SU-DHL-6 (cell line): ENCODE results near the gene MLYCD.

ENCODE experiments used
- H2AFZ ChIP-seq: fragments of 200-600 bp; sonication (generic); 2 replicates; pipeline ENCODE4 v1.6.1; 2014; ENCODE audit warnings: low read depth, mild to moderate bottlenecking, moderate library complexity, mixed read lengths, antibody characterized with exemption, low read length; ENCODE audit not compliant: severe bottlenecking
- H3F3A ChIP-seq: fragments of 200-600 bp; shearing (Covaris generic); 2 replicates; pipeline ENCODE4 v1.6.0; 2016; ENCODE audit warnings: antibody characterized with exemption, mild to moderate bottlenecking; ENCODE audit not compliant: insufficient read depth
- H3K27ac ChIP-seq: fragments of 200-600 bp; sonication (generic); 2 replicates; pipeline ENCODE4 v1.5.1; 2016; ENCODE audit warnings: low read depth, mild to moderate bottlenecking, low read length, moderate library complexity, mixed read lengths
- H3K27me3 ChIP-seq: fragments of 200-600 bp; sonication (generic), shearing (Covaris generic); 2 replicates; pipeline ENCODE4 v1.6.0; 2014; ENCODE audit warnings: mild to moderate bottlenecking, low read length
- H3K36me3 ChIP-seq: fragments of 200-600 bp; sonication (generic); 2 replicates; pipeline ENCODE4 v1.6.1; 2014; ENCODE audit warnings: mild to moderate bottlenecking, low read length, mixed read lengths
- H3K4me2 ChIP-seq: fragments of 300-600, 200-600 bp; shearing (Covaris generic), sonication (generic); 2 replicates; pipeline ENCODE4 v1.6.0; 2014; ENCODE audit warnings: low read length, low read depth, mild to moderate bottlenecking; ENCODE audit not compliant: poor library complexity, severe bottlenecking
- H3K4me3 ChIP-seq: fragments of 200-600 bp; sonication (generic); 2 replicates; pipeline ENCODE4 v1.5.1; 2014; ENCODE audit warnings: antibody characterized with exemption, low read length, mild to moderate bottlenecking, mixed read lengths; ENCODE audit not compliant: insufficient read depth, poor library complexity, severe bottlenecking
- H3K79me2 ChIP-seq: fragments of 200-600 bp; sonication (generic); 2 replicates; pipeline ENCODE4 v1.6.1; 2014; ENCODE audit warnings: mild to moderate bottlenecking, low read length, moderate library complexity; ENCODE audit not compliant: insufficient read depth
- H3K9ac ChIP-seq: fragments of 200-600 bp; sonication (generic); 2 replicates; pipeline ENCODE4 v1.7.0; 2014; ENCODE audit warnings: mild to moderate bottlenecking, low read length
- H3K9me2 ChIP-seq: fragments of 200-600 bp; sonication (generic); replicated peaks from 2 replicates; pipeline ENCODE4 v1.6.1; 2014; ENCODE audit warnings: low read length; ENCODE audit not compliant: insufficient read depth
- H3K9me3 ChIP-seq: fragments of 200-600 bp; sonication (generic); 2 replicates; pipeline ENCODE4 v1.6.1; 2014; ENCODE audit warnings: low read length, mixed read lengths; ENCODE audit not compliant: insufficient read depth
- H4K20me1 ChIP-seq: fragments of 200-600 bp; sonication (generic); 2 replicates; pipeline ENCODE4 v1.6.1; 2014; ENCODE audit warnings: low read depth, mild to moderate bottlenecking, antibody characterized with exemption, low read length, moderate library complexity, mixed read lengths
- CTCF ChIP-seq: fragments of 200-600 bp; sonication (generic); IDR thresholded peaks from one replicate; pipeline ENCODE4 v1.5.1; 2017; ENCODE audit warnings: antibody characterized with exemption, mild to moderate bottlenecking, low read length, moderate library complexity; ENCODE audit not compliant: insufficient read depth, poor library complexity, severe bottlenecking
- EZH2phosphoT487 ChIP-seq: fragments of 200-600 bp; sonication (generic), shearing (Covaris generic); conservative IDR thresholded peaks from 2 replicates; pipeline ENCODE4 v1.6.1; 2018; ENCODE audit warnings: mild to moderate bottlenecking, antibody characterized with exemption, low read length, moderate library complexity, mixed read lengths

The MLYCD gene

GRCh38 chr16:83975590-83976260, 76.8 kb downstream of the MLYCD start:
- Histone ChIP-seq H3F3A (no peaks in the 10 kb centered on the region), H3K9ac (no peak overlapping the region), H3K9me3 (0 out of 2 replicates have a peak, but pooled peaks cover 8% of the 10 kb centered on the region), H3K9me2 (no peaks in the 10 kb centered on the region), H4K20me1 (no peaks in the 10 kb centered on the region), H3K27me3 (no peaks in the 10 kb centered on the region), H3K4me2 (no peak overlapping the region), H3K36me3 (no peaks in the 10 kb centered on the region), H3K4me3 (no peak overlapping the region), H2AFZ (no peak overlapping the region), H3K79me2 (no peaks in the 10 kb centered on the region), H3K27ac (no peak overlapping the region)
- TF ChIP-seq EZH2phosphoT487, result no peak
- no peak for TF ChIP-seq CTCF
